GM21723 (cell line): ENCODE results near the gene TMEM185B.
"Not testable (repeated sequence)": the region's sequence is repeated elsewhere in the genome, so short reads cannot be mapped to it uniquely, and the experiment has no call there.

Experiments
- ATAC-seq: cut with Tn5 transposase; IDR thresholded peaks from one replicate; pipeline ENCODE4 v1.9.1; 2021; ENCODE audit warnings: mild to moderate bottlenecking, moderate library complexity; ENCODE audit not compliant: unreplicated experiment

Gene TMEM185B

GRCh38 chr2:120208381-120209353 lies 14.5 kb downstream of the TMEM185B start:
- ATAC-seq = no peak

DNA sequence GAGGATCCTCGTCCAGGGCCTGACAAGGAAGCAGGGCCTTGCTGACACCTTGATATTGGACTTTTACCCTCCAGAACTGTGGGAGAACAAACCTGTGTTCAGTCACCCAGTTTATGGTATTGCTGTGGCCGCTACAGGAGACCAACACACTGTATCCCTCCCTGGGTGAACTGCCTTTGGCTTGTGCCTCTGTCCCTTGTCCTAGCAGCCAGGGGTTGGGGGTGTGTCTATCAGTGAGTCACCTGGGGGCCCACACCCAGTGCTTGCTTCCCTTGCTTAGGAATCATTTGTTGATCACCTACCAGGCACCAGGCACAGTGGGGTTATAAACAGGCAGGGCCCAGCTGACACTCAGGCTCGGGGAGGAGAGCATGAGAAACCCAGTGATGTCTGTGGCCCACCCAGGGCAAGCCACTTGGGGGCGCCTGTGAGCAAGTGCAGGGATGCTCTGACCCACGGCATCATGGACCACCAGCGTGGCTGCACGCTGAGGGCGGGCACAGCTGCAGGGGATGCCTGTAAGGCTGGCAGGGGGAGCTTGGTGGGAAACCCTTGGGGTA lies 17.1 kb downstream of the TMEM185B start:
- no peak for ATAC-seq

- ATAC-seq = no peak
These were observed 18.1 kb downstream of the TMEM185B start for GRCh38 chr2:120204945-120205670.

DNA sequence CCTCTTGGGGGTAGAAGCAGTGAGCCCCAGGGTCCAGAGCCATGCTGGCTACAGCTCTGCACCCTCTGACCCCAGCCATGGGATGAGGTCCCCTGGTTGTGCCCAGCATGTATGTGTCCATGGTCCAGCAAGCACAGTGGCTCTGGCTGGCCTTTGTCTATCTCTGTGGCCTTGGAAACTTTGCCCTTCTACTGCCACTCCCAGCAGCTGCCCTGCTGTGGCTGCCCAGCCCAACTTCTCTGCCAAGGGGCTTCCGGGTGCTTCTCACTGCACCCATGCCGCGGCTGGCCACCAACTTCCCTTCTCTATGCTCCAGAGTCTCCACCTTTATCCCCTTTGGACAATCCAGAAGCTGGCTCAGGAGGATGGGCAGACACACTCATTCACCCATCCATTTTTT lies 18.8 kb downstream of the TMEM185B start:
- ATAC-seq = no peak

GRCh38 chr2:120204022-120204405 lies 19.2 kb downstream of the TMEM185B start:
- no peak for ATAC-seq

GRCh38 chr2:120203251-120204021 lies 19.8 kb downstream of the TMEM185B start:
- ATAC-seq = no peak

DNA sequence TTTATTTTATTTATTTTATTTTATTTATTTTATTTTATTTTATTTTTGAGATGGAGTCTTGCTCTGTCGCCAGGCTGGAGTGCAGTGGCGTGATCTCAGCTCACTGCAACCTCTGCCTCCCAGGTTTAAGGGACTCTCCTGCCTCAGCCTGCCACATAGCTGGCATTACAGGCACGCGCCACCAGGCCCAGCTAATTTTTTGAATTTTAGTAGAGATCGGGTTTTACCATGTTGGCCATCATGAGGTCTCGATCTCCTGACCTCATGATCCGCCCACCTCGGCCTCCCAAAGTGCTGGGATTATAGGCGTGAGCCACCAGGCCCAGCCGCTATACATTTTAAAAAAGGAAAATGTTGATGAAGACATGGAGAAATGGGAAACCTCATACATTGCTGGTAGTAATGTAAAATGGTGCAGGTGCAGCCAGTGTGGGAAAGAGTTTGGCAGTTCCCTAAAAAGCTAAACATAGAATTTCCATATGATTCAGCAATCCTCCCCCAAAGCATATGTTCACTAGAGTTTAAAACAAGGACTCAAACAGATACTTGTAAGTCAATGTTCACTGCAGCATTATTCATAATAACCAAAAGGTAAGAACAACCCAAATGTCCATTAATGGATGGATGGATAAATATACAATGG lies 23.3 kb downstream of the TMEM185B start:
- ATAC-seq = not testable (repeated sequence)

DNA sequence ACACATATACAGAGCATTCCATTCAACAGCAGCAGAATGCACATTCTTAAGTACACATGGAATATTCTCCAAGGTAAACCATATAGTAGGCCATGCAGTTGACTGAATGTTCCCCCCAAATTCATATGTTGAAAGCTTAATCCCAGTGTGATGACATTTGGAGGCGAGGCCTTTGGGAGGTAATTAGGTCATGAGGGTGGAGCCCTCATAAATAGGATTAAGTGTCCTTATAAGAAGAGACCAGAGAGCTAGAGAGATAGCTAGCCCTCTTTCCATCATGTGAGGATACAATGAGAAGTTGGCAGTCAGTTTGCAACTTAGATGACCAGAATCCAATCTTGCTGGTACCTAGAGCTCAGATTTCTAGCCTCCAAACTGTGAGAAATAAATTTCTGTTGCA lies 27.6 kb downstream of the TMEM185B start:
- ATAC-seq = no peak

GRCh38 chr2:120192280-120192679 lies 30.9 kb downstream of the TMEM185B start:
- ATAC-seq = no peak

DNA sequence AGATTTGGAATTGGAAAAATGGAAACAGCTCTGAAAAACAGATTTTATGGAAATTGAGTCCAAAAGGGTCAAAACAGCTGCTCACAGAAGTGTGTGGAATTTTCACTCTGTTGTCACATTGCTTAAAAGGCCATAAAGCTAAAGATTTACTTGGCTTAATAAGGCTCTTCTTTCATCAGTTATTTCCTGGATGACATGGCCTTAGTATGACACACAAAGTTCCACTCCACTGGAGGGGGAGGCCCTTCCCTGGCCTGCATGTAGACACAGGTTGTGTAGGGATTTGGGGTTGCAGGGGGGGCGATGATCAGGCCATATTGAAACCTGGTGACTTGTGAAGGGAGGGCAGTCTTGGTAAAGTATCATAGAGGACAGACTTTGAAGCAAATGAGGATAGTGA lies 34.0 kb downstream of the TMEM185B start:
- no peak for ATAC-seq

- no peak for ATAC-seq
These were observed 41.1 kb downstream of the TMEM185B start for GRCh38 chr2:120182019-120182560.

GRCh38 chr2:120180066-120180465 lies 43.1 kb downstream of the TMEM185B start:
- no peak for ATAC-seq

- no peak for ATAC-seq
These were observed 43.8 kb downstream of the TMEM185B start for GRCh38 chr2:120179396-120179795.

DNA sequence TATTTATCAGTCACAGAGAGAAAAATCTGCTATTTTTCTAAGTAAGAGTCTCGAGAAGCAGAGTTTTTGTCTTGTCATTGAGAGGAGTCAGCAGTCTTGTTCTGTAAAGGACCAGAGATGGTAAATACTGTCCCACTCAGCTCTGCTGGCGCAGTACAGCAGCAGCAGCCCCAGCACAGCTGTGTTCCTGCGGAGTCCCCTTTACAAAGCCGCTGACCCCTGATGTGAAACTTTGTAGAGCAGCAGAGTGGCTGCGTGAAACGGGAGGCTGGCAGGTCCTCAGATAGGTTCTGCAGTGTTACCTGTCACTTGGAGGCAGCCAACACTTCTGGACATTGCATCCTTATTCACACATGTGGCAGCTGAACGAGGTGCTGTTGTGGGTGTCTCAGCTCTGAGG lies 45.2 kb downstream of the TMEM185B start:
- no peak for ATAC-seq

- peak; percentile 98 for ATAC-seq
These were observed 46.1 kb downstream of the TMEM185B start for GRCh38 chr2:120177001-120177621.

DNA sequence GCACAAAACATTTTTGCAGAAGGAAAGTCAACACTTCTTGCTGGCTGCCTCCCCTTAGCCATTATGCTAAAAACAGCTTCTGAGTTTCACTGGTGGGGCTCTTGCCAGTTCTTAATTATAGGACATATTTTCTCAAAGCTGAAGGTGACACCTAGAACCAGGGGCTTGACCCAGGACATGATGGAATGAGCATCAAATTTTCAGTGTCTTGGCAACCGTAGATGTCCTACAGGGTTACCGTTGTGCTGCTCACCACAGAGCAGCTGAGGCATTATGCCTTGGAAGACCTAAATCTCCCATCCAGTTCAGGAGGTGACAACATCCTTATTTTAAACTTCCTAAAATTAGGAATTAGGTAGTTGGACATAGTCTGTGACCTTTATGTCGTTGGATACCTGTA lies 46.7 kb downstream of the TMEM185B start:
- no peak for ATAC-seq

GRCh38 chr2:120174963-120175581 lies 48.1 kb downstream of the TMEM185B start:
- ATAC-seq = no peak
